ENCODE measurements around the gene PRKAR1B. TPM values are rescaled to one million over a fixed set of nuclear protein-coding genes. Genes with fewer than 3 reads are reported as not detected.
A peak's percentile ranks its signal among the peaks of the same experiment; 100 is the strongest.
"Not testable (repeated sequence)": the region's sequence is repeated elsewhere in the genome, so short reads cannot be mapped to it uniquely, and the experiment has no call there.

The PRKAR1B gene
- total RNA-seq, 1 experiment from 2014 or later: 43.3 TPM

DNA sequence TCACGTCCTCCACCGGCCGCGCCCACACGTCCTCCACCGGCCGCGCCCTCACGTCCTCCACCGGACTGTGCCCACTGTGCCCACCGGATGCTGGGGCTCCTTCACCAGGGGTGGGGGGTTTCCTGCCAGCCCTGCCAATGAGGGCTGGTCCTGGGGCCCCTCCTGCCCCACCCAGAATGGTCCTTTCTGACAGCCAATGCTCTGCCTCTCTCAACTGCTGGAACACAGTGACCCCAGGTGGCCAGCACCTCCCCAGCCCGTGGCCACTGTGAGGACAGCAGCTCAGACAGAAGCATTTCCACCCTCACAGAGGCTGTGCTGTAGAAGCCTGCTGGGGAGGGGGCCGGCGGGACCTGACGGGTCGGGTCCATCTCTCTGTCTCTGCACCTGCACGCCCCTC, 90.7 kb downstream of the PRKAR1B start:
- Mint-ChIP-seq H3K9me3 (peaks cover 0 to 3% of the 10 kb centered on the region in 2 experiments; a peak in 1 of 5 replicates), H3K36me3 (ENCODE audit: insufficient read depth in 1 of 3, low read depth in 3 of 3) (peaks cover 0 to 4% (median 0%) of the 10 kb centered on the region in 3 experiments; a peak in 3 of 7 replicates), H3K27ac (no peak overlapping the region), H3K4me1 (peaks cover 0 to 3% of the 10 kb centered on the region in 2 experiments; a peak in 1 of 4 replicates), H3K4me3 (no peak overlapping the region), H3K27me3 (ENCODE audit: low read depth) (no peaks in the 10 kb centered on the region)
- H2BK5ac ChIP-seq (ENCODE audit: insufficient read length, low read length): no peak overlapping the region
- no peak overlapping the region for H4K5ac ChIP-seq (ENCODE audit: insufficient read length, low read depth, low read length)
- no peak overlapping the region for H3K23ac ChIP-seq (ENCODE audit: insufficient read length, low read depth, low read length)
- H3T11ph ChIP-seq (ENCODE audit: low read length): no peak overlapping the region
- H3K9ac ChIP-seq (ENCODE audit: extremely low read depth, insufficient read length, low read length): no peak overlapping the region
- no peak overlapping the region for H3K27ac ChIP-seq (ENCODE audit: insufficient read length, low read depth, low read length)
- no peak overlapping the region; the same call in 1 of the 2 replicates for H3K14ac ChIP-seq (ENCODE audit: insufficient read depth, low read length)
- H4K8ac ChIP-seq (replicated peaks; ENCODE audit: insufficient read length, low read depth, low read length): no peak overlapping the region
- H3K27me3 ChIP-seq (ENCODE audit: insufficient read depth, low read length): no peaks in the 10 kb centered on the region
- no peak overlapping the region for H2BK15ac ChIP-seq (ENCODE audit: low read depth, low read length)
- no peak overlapping the region for H2BK120ac ChIP-seq (ENCODE audit: low read depth, low read length, poor library complexity, severe bottlenecking)
- H3K4ac ChIP-seq (ENCODE audit: low read depth, low read length): no peak overlapping the region
- H2AK5ac ChIP-seq (ENCODE audit: insufficient read length, low read length): no peak overlapping the region
- H3K4me2 ChIP-seq (ENCODE audit: insufficient read depth, insufficient read length, low read length): no peak overlapping the region
- TF ChIP-seq, protein P1, sequence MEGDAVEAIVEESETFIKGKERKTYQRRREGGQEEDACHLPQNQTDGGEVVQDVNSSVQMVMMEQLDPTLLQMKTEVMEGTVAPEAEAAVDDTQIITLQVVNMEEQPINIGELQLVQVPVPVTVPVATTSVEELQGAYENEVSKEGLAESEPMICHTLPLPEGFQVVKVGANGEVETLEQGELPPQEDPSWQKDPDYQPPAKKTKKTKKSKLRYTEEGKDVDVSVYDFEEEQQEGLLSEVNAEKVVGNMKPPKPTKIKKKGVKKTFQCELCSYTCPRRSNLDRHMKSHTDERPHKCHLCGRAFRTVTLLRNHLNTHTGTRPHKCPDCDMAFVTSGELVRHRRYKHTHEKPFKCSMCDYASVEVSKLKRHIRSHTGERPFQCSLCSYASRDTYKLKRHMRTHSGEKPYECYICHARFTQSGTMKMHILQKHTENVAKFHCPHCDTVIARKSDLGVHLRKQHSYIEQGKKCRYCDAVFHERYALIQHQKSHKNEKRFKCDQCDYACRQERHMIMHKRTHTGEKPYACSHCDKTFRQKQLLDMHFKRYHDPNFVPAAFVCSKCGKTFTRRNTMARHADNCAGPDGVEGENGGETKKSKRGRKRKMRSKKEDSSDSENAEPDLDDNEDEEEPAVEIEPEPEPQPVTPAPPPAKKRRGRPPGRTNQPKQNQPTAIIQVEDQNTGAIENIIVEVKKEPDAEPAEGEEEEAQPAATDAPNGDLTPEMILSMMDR (conservative IDR thresholded peaks at IDR 0.05): peak; percentile 28; the same call in 1 of the 3 replicates
- peaks cover 6% of the 10 kb centered on the region for H4K20me1 ChIP-seq (ENCODE audit: control insufficient read depth, insufficient read depth, insufficient read length)
- H2AFZ ChIP-seq (ENCODE audit: low read length): no peak overlapping the region
- no peak overlapping the region for H3K18ac ChIP-seq (ENCODE audit: insufficient read length, low read depth, low read length)
- no peaks in the 10 kb centered on the region for H3K4me1 ChIP-seq (ENCODE audit: insufficient read depth, low read length)
- H3K79me1 ChIP-seq (ENCODE audit: insufficient read depth, low read depth, low read length, poor library complexity, severe bottlenecking): no peaks in the 10 kb centered on the region
- no peak overlapping the region for H2BK12ac ChIP-seq (ENCODE audit: insufficient read length, low read depth, low read length)
- no peak overlapping the region for H3K56ac ChIP-seq (ENCODE audit: insufficient read length, low read depth, low read length)
- DNase-seq: no peak
- no peaks in the 10 kb centered on the region for H3K23me2 ChIP-seq (ENCODE audit: insufficient read length, low read depth, low read length, poor library complexity, severe bottlenecking)
- no peaks in the 10 kb centered on the region for H3K9me3 ChIP-seq (ENCODE audit: control insufficient read depth, low read depth, low read length)
- H4K91ac ChIP-seq (ENCODE audit: insufficient read length, low read depth, low read length): no peak overlapping the region
- WGBS (ENCODE audit: extremely low coverage, insufficient read length, low lambda C conversion rate): no CpG with 5 or more reads among the region's 17 CpGs
- no peaks in the 10 kb centered on the region for H3K79me2 ChIP-seq (ENCODE audit: insufficient read depth, low read length)
- no peak overlapping the region for H2BK20ac ChIP-seq (ENCODE audit: low read depth, low read length, poor library complexity, severe bottlenecking)

- not testable (repeated sequence) for H3K27me3 Mint-ChIP-seq (ENCODE audit: low read depth); H2BK12ac ChIP-seq (ENCODE audit: insufficient read length, low read depth, low read length); H4K5ac ChIP-seq (ENCODE audit: insufficient read length, low read depth, low read length); H3K36me3 Mint-ChIP-seq (ENCODE audit: insufficient read depth in 1 of 3, low read depth in 3 of 3); H2BK20ac ChIP-seq (ENCODE audit: low read depth, low read length, poor library complexity, severe bottlenecking); H3K23me2 ChIP-seq (ENCODE audit: insufficient read length, low read depth, low read length, poor library complexity, severe bottlenecking); H3K14ac ChIP-seq (ENCODE audit: insufficient read depth, low read length); H2BK5ac ChIP-seq (ENCODE audit: insufficient read length, low read length); H3K4me1 Mint-ChIP-seq; H2BK120ac ChIP-seq (ENCODE audit: low read depth, low read length, poor library complexity, severe bottlenecking); H3K4me3 Mint-ChIP-seq; H4K20me1 ChIP-seq (ENCODE audit: control insufficient read depth, insufficient read depth, insufficient read length); H3K4me1 ChIP-seq (ENCODE audit: insufficient read depth, low read length); H3T11ph ChIP-seq (ENCODE audit: low read length); H3K56ac ChIP-seq (ENCODE audit: insufficient read length, low read depth, low read length); H3K4ac ChIP-seq (ENCODE audit: low read depth, low read length); H4K91ac ChIP-seq (ENCODE audit: insufficient read length, low read depth, low read length); H3K9me3 Mint-ChIP-seq; H3K79me2 ChIP-seq (ENCODE audit: insufficient read depth, low read length); H3K23ac ChIP-seq (ENCODE audit: insufficient read length, low read depth, low read length); H3K27ac ChIP-seq (ENCODE audit: insufficient read length, low read depth, low read length); DNase-seq; H3K18ac ChIP-seq (ENCODE audit: insufficient read length, low read depth, low read length); H4K8ac ChIP-seq (replicated peaks; ENCODE audit: insufficient read length, low read depth, low read length); H2AK5ac ChIP-seq (ENCODE audit: insufficient read length, low read length); H3K9ac ChIP-seq (ENCODE audit: extremely low read depth, insufficient read length, low read length); H3K27ac Mint-ChIP-seq; H3K79me1 ChIP-seq (ENCODE audit: insufficient read depth, low read depth, low read length, poor library complexity, severe bottlenecking); H2BK15ac ChIP-seq (ENCODE audit: low read depth, low read length); H3K9me3 ChIP-seq (ENCODE audit: control insufficient read depth, low read depth, low read length); H3K27me3 ChIP-seq (ENCODE audit: insufficient read depth, low read length); H2AFZ ChIP-seq (ENCODE audit: low read length); H3K4me2 ChIP-seq (ENCODE audit: insufficient read depth, insufficient read length, low read length)
- WGBS (ENCODE audit: extremely low coverage, insufficient read length, low lambda C conversion rate): no CpG with 5 or more reads among the region's 81 CpGs
Observed at GRCh38 chr7:635687-636382, 91.2 kb downstream of the PRKAR1B start.
